Caco-2 (cell line): ENCODE results near the gene PDGFC. TPM values are rescaled to one million over a fixed set of nuclear protein-coding genes. Genes with fewer than 3 reads are reported as not detected.

ENCODE experiments used
- BruUV-seq: library from RNA; stranded (reverse); fragments of 400-500 nt; replicated peaks from 2 replicates; lab custom pipeline; 2021; lab: Mats Ljungman, UMichigan
- CTCF ChIA-PET: fragments of 300-600 bp; sonication (Branson Sonifier 250); formaldehyde crosslinking; loops from one replicate; lab custom pipeline; 2022; ENCODE audit warnings: antibody characterized with exemption; lab: Charles Lee
- POLR2A ChIA-PET: fragments of 300-600 bp; sonication (Branson Sonifier 250); formaldehyde crosslinking; loops from one replicate; lab custom pipeline; 2022; ENCODE audit warnings: antibody characterized with exemption; lab: Charles Lee
- DNase-seq, 2 experiments: peaks; one replicate each; pipeline versions ENCODE4 v3.0.0 to v3.0.0-alpha.2; 2020 to 2022
- H3K27me3 ChIP-seq: replicated peaks from 2 replicates; pipeline ENCODE4 v1.6.0; 2011; ENCODE audit warnings: low read length; ENCODE audit not compliant: control insufficient read depth, insufficient read depth
- H3K36me3 ChIP-seq: 2 replicates; pipeline ENCODE4 v1.5.1; 2011; ENCODE audit warnings: low read length; ENCODE audit not compliant: control insufficient read depth, insufficient read depth
- H3K4me1 ChIP-seq: fragments of 250-450 bp; sonication (Bioruptor Pico); 2 replicates; pipeline ENCODE4 v1.5.1; 2020; ENCODE audit warnings: mild to moderate bottlenecking
- H3K4me3 ChIP-seq: 2 replicates; pipeline ENCODE4 v1.5.1; 2011; ENCODE audit warnings: low read depth, mild to moderate bottlenecking, control low read depth, low read length
- H3K9me3 ChIP-seq: fragments of 250-450 bp; sonication (Bioruptor Pico); 2 replicates; pipeline ENCODE4 v1.5.1; 2020; ENCODE audit warnings: mild to moderate bottlenecking, moderate library complexity
- H3K27ac Mint-ChIP-seq: one replicate; pipeline ENCODE4 v1.8.0; 2022; ENCODE audit warnings: mixed read lengths; ENCODE audit not compliant: unreplicated experiment
- H3K27me3 Mint-ChIP-seq: one replicate; pipeline ENCODE4 v1.8.0; 2022; ENCODE audit warnings: mixed read lengths; ENCODE audit not compliant: insufficient read depth, unreplicated experiment
- H3K36me3 Mint-ChIP-seq: one replicate; pipeline ENCODE4 v1.8.0; 2022; ENCODE audit warnings: mild to moderate bottlenecking, mixed read lengths; ENCODE audit not compliant: insufficient read depth, unreplicated experiment
- H3K4me1 Mint-ChIP-seq: one replicate; pipeline ENCODE4 v1.8.0; 2022; ENCODE audit warnings: low read depth, mixed read lengths; ENCODE audit not compliant: unreplicated experiment
- H3K4me3 Mint-ChIP-seq: one replicate; pipeline ENCODE4 v1.8.0; 2022; ENCODE audit warnings: mild to moderate bottlenecking, moderate library complexity, mixed read lengths; ENCODE audit not compliant: unreplicated experiment
- H3K9me3 Mint-ChIP-seq: one replicate; pipeline ENCODE4 v1.8.0; 2022; ENCODE audit warnings: mixed read lengths; ENCODE audit not compliant: unreplicated experiment
- intact Hi-C: fragments of 100-400 bp; cut with micrococcal nuclease; formaldehyde crosslinking; loops from one replicate; pipeline ENCODE4 v1.10.0; 2022; ENCODE audit not compliant: unreplicated experiment
- total RNA-seq: library from RNA; stranded (reverse); gene quantifications from 2 replicates; pipeline ENCODE4 v1.2.3, GENCODE V29; 2022
- TF ChIP-seq, protein P1 (sequence below), 2 experiments: fragments of 200-600 bp in 1 of 2; IDR thresholded peaks; 1 replicate in 1 of 2; 2 replicates in 1 of 2; pipeline versions ENCODE4 v1.5.1 to v1.8.0; 2011 to 2022; ENCODE audit warnings: antibody characterized with exemption in 1 of 2, control low read depth in 1 of 2, inconsistent platforms in 1 of 2, low read depth in 1 of 2, low read length in 1 of 2, mild to moderate bottlenecking in 1 of 2, moderate library complexity in 1 of 2; ENCODE audit not compliant: insufficient read depth in 1 of 2, severe bottlenecking in 1 of 2, unreplicated experiment in 1 of 2

Gene PDGFC
- total RNA-seq, 1 experiment from 2014 or later, result 9.5 TPM

DNA sequence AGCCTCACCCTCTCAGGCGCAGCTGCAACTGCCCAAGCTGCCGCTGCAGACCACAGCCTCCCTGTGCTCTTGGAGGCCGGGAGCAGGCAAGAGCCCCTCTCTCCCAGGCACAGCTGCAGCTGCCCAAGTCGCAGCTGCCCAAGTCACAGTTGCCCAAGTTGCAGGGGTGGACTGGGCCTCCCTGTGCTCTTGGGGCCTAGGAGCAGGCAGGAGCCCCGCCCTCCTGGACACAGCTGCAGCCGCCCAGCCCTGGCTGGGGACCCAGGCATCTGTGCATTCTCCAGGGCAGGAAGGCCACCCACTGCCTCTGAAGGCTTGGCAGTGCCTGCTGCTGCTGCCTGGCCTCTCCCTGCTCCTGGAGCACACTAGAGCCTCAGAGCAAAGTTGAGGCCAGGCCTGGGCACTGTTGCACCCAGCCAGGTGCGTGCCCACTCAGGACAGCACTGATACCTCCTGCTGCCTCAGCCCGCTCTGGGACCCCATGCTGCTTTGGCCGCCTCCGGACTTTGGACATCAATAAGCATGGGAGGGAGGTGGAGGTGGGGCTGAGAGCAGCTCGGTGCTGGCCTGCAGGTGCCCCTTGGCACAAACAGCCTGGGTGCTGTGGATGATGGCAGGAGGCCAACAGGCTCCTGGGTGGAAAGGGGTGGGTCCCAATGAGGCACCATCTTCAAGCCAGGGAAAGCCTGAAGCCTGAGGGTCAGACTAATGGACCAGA is 247.5 kb downstream of the PDGFC start:
- Histone ChIP-seq H3K4me3 (no peak overlapping the region), H3K27me3 (no peaks in the 10 kb centered on the region), H3K4me1 (no peaks in the 10 kb centered on the region), H3K9me3 (no peaks in the 10 kb centered on the region), H3K36me3 (no peaks in the 10 kb centered on the region)
- TF ChIP-seq, protein P1, sequence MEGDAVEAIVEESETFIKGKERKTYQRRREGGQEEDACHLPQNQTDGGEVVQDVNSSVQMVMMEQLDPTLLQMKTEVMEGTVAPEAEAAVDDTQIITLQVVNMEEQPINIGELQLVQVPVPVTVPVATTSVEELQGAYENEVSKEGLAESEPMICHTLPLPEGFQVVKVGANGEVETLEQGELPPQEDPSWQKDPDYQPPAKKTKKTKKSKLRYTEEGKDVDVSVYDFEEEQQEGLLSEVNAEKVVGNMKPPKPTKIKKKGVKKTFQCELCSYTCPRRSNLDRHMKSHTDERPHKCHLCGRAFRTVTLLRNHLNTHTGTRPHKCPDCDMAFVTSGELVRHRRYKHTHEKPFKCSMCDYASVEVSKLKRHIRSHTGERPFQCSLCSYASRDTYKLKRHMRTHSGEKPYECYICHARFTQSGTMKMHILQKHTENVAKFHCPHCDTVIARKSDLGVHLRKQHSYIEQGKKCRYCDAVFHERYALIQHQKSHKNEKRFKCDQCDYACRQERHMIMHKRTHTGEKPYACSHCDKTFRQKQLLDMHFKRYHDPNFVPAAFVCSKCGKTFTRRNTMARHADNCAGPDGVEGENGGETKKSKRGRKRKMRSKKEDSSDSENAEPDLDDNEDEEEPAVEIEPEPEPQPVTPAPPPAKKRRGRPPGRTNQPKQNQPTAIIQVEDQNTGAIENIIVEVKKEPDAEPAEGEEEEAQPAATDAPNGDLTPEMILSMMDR (IDR thresholded peaks at IDR 0.05; ENCODE audit: insufficient read depth in 1 of 2, low read depth in 1 of 2, low read length in 1 of 2, severe bottlenecking in 1 of 2, unreplicated experiment in 1 of 2), result no peak
- H3K4me1 Mint-ChIP-seq, result no peaks in the 10 kb centered on the region
- no peak overlapping the region for H3K4me3 Mint-ChIP-seq
- CTCF ChIA-PET, result no interaction called here
- H3K27me3 Mint-ChIP-seq, result peaks cover 2% of the 10 kb centered on the region
- intact Hi-C loops, result no loop called here
- no peak for DNase-seq
- no TSS peak for BruUV-seq
- POLR2A ChIA-PET, result no interaction called here
- no peak overlapping the region for H3K27ac Mint-ChIP-seq
- no peaks in the 10 kb centered on the region for H3K36me3 Mint-ChIP-seq
- H3K9me3 Mint-ChIP-seq, result no peaks in the 10 kb centered on the region

- BruUV-seq, result no TSS peak
- no peaks in the 10 kb centered on the region for H3K27me3 ChIP-seq
- DNase-seq, result no peak
- ChIA-PET POLR2A (no interaction called here), CTCF (no interaction called here)
- Mint-ChIP-seq H3K4me1 (no peaks in the 10 kb centered on the region), H3K27ac (no peak overlapping the region), H3K36me3 (no peaks in the 10 kb centered on the region), H3K4me3 (no peak overlapping the region), H3K9me3 (no peaks in the 10 kb centered on the region), H3K27me3 (no peaks in the 10 kb centered on the region)
- no peak overlapping the region for H3K4me3 ChIP-seq
- H3K4me1 ChIP-seq, result no peaks in the 10 kb centered on the region
- no peaks in the 10 kb centered on the region for H3K36me3 ChIP-seq
- no peaks in the 10 kb centered on the region for H3K9me3 ChIP-seq
- TF ChIP-seq, protein P1 (IDR thresholded peaks at IDR 0.05; ENCODE audit: insufficient read depth in 1 of 2, low read depth in 1 of 2, low read length in 1 of 2, severe bottlenecking in 1 of 2, unreplicated experiment in 1 of 2), result no peak
- intact Hi-C loops, result no loop called here
These were observed 253.4 kb downstream of the PDGFC start for GRCh38 chr4:156718226-156718625.

GRCh38 chr4:156711193-156711590 is 260.4 kb downstream of the PDGFC start:
- Mint-ChIP-seq H3K4me1 (no peaks in the 10 kb centered on the region), H3K27me3 (no peaks in the 10 kb centered on the region), H3K9me3 (no peaks in the 10 kb centered on the region), H3K36me3 (no peaks in the 10 kb centered on the region), H3K27ac (no peak overlapping the region), H3K4me3 (no peak overlapping the region)
- H3K36me3 ChIP-seq, result no peaks in the 10 kb centered on the region
- ChIA-PET POLR2A (no interaction called here), CTCF (no interaction called here)
- no peaks in the 10 kb centered on the region for H3K27me3 ChIP-seq
- intact Hi-C loops, result no loop called here
- no peaks in the 10 kb centered on the region for H3K4me1 ChIP-seq
- no TSS peak for BruUV-seq
- TF ChIP-seq, protein P1 (IDR thresholded peaks at IDR 0.05; ENCODE audit: insufficient read depth in 1 of 2, low read depth in 1 of 2, low read length in 1 of 2, severe bottlenecking in 1 of 2, unreplicated experiment in 1 of 2), result no peak
- DNase-seq, result no peak
- no peaks in the 10 kb centered on the region for H3K9me3 ChIP-seq
- no peak overlapping the region for H3K4me3 ChIP-seq

Other genes starting within 250 kb of the PDGFC start
- gene GLRB, start 104.4 kb upstream of the PDGFC start, total RNA-seq, result not detected in 2 replicates
- not detected in 2 replicates for gene GRIA2, start 248.9 kb upstream of the PDGFC start, total RNA-seq